ENCODE data around the gene OR2J2.

DNA sequence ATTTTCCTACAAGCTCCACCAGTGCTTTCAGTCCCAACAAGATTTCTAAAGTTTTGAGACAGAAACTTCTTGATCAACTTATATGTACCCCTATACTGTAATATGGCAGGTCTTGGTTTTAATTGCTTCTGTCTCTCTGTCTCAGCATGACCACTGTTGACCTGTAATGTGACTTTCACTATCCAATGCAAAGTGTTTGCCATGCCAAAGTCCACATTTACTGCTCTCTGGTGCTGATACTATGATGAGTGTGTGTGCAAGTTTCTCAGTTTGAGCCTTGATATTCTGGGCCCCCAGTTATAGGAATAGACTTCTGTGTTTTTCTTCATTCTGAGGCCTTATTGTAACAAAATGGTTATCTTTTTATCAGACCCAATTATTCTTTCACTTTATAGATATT lies 45.8 kb downstream of the OR2J2 start:
- TF ChIP-seq EP300 (IDR thresholded peaks at IDR 0.05) = no peak
- TF ChIP-seq, protein P1, sequence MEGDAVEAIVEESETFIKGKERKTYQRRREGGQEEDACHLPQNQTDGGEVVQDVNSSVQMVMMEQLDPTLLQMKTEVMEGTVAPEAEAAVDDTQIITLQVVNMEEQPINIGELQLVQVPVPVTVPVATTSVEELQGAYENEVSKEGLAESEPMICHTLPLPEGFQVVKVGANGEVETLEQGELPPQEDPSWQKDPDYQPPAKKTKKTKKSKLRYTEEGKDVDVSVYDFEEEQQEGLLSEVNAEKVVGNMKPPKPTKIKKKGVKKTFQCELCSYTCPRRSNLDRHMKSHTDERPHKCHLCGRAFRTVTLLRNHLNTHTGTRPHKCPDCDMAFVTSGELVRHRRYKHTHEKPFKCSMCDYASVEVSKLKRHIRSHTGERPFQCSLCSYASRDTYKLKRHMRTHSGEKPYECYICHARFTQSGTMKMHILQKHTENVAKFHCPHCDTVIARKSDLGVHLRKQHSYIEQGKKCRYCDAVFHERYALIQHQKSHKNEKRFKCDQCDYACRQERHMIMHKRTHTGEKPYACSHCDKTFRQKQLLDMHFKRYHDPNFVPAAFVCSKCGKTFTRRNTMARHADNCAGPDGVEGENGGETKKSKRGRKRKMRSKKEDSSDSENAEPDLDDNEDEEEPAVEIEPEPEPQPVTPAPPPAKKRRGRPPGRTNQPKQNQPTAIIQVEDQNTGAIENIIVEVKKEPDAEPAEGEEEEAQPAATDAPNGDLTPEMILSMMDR (IDR thresholded peaks at IDR 0.05) = no peak
- no peak for TF ChIP-seq POLR2A (IDR thresholded peaks at IDR 0.05)
